Effector memory CD4-positive, alpha-beta T cell (primary cell): ENCODE results near the gene RBM47.

Experiments used
- DNase-seq, 3 donors: peaks; one replicate each; pipeline ENCODE4 v3.0.0-alpha.2; 2020
- H3K27ac ChIP-seq: 2 replicates; pipeline ENCODE4 v1.7.0; 2013; ENCODE audit warnings: mild to moderate bottlenecking, low read length, moderate library complexity; ENCODE audit not compliant: insufficient read depth, poor library complexity, severe bottlenecking
- H3K27me3 ChIP-seq: replicated peaks from 2 replicates; pipeline ENCODE4 v1.7.0; 2013; ENCODE audit warnings: mild to moderate bottlenecking, low read length; ENCODE audit not compliant: insufficient read depth, control insufficient read depth, poor library complexity, severe bottlenecking
- H3K36me3 ChIP-seq: 2 replicates; pipeline ENCODE4 v1.7.0; 2013; ENCODE audit warnings: mild to moderate bottlenecking, low read length, moderate library complexity; ENCODE audit not compliant: control insufficient read depth, insufficient read depth
- H3K4me1 ChIP-seq: 2 replicates; pipeline ENCODE4 v1.7.0; 2013; ENCODE audit warnings: low read length, mild to moderate bottlenecking; ENCODE audit not compliant: control insufficient read depth, insufficient read depth, poor library complexity, severe bottlenecking
- H3K4me3 ChIP-seq: 2 replicates; pipeline ENCODE4 v1.7.0; 2013; ENCODE audit warnings: low read length, low read depth, mild to moderate bottlenecking; ENCODE audit not compliant: insufficient read depth, poor library complexity, severe bottlenecking
- H3K9me3 ChIP-seq: 2 replicates; pipeline ENCODE4 v1.7.0; 2013; ENCODE audit warnings: mild to moderate bottlenecking, low read length, moderate library complexity; ENCODE audit not compliant: control insufficient read depth

The RBM47 gene

DNA sequence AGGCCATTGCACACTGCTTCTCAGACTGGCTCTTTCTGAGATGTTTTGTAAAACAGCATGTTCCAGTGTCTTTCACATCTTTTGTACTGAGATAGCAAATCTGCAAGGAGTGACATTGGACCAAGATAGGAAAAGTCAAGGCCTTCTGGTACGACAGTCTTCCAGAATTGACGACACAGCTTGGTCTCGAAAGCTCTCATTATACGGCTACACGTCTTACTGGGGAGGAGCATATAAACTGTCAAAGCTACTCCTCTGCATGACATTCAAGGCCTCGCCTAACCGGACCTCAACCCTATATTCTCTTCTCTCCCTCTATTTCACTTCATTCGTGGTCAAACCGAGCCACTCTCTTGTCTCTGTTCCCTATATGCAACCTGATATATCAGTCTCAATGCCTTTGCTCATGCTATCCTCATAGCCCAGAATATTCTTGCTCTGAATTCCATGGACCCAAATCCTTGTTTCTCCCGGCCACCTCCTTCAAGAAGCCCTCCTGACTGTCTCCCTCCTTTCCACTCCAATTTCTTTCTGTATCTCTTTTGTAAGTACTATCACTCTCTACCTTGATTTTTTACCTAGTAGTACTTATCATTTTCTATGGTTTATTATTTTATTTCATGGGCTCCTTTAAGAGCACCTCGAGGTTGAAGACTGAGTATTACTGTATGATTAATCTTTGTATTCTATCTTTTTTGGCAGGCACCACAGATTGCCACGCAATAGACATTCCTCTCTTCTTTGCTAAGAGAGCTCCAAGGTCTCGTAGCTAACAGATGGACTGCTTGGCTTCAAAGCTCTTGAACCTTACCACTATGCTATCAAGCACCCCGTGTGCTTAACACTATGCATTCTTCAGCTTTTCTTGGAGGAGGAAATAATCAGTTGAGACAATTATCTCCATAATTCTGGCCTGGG lies 35.1 kb downstream of the RBM47 start:
- no peaks in the 10 kb centered on the region for H3K4me1 ChIP-seq
- no peak for DNase-seq
- H3K9me3 ChIP-seq = no peaks in the 10 kb centered on the region
- H3K27me3 ChIP-seq = no peaks in the 10 kb centered on the region
- no peak overlapping the region for H3K27ac ChIP-seq
- H3K36me3 ChIP-seq = no peaks in the 10 kb centered on the region
- H3K4me3 ChIP-seq = no peak overlapping the region

DNA sequence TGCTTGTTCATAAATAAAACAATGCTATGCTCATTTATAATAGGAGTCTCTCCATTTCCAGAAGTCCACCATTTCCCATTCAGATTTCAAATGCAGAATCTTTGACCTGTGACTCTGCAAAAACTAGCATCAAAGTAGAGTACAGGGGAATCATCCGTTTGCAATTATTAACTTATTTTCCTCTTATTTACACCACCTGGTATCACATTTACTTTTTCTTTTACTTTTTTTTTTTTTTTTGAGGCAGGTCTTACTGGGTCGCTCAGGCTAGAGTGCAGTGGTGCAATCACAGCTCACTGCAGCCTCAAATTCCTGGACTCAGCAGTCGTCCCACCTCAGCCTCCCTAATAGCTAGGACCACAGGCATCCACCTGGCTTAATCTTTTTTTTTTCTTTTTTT lies 37.6 kb downstream of the RBM47 start:
- Histone ChIP-seq H3K27ac (no peak overlapping the region), H3K36me3 (no peaks in the 10 kb centered on the region), H3K4me3 (no peak overlapping the region), H3K9me3 (no peaks in the 10 kb centered on the region), H3K4me1 (no peaks in the 10 kb centered on the region), H3K27me3 (no peaks in the 10 kb centered on the region)
- DNase-seq = no peak

DNA sequence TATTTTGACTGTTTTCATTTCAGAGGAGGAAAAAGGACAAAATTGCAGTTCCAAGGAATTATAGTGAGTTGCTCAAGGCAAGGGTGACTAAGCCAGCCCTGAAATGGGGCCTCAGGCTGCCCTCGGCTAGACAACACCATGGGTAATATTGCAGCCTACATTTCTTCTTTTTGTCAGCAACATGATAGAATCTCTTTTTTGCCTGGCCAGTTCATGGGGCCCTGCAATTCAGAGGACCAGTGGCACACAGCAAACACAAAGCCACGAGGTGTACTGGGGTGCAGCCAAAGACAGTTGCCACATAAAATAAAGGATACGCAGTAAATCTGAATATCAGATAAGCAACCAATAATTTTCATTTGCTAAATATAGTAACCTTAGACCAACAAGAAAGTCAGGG lies 41.8 kb downstream of the RBM47 start:
- no peak for DNase-seq
- no peaks in the 10 kb centered on the region for H3K27me3 ChIP-seq
- no peaks in the 10 kb centered on the region for H3K36me3 ChIP-seq
- no peaks in the 10 kb centered on the region for H3K9me3 ChIP-seq
- H3K4me1 ChIP-seq = no peaks in the 10 kb centered on the region
- no peak overlapping the region for H3K27ac ChIP-seq
- H3K4me3 ChIP-seq = no peak overlapping the region

DNA sequence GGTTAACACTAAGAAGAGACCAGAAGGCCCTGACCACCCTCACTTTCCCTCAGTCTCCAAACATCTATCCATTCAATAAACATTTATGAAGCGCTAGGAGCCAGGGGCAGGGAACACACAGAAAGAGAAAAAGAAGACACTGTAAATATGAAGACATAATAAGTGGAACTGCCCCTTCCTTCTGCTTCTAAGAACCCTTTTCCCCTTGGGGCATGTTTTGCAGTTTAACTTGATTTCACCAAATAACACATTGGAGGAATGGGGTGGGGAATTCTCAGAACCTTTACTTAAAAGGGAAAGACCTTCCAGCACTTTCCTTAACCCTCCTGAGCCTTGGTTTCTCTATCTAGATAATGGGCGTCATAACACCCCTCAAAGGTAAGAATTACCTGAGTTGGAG lies 42.3 kb downstream of the RBM47 start:
- Histone ChIP-seq H3K27ac (no peak overlapping the region), H3K4me1 (no peaks in the 10 kb centered on the region), H3K9me3 (no peaks in the 10 kb centered on the region), H3K36me3 (no peaks in the 10 kb centered on the region), H3K27me3 (no peaks in the 10 kb centered on the region), H3K4me3 (no peak overlapping the region)
- no peak for DNase-seq

DNA sequence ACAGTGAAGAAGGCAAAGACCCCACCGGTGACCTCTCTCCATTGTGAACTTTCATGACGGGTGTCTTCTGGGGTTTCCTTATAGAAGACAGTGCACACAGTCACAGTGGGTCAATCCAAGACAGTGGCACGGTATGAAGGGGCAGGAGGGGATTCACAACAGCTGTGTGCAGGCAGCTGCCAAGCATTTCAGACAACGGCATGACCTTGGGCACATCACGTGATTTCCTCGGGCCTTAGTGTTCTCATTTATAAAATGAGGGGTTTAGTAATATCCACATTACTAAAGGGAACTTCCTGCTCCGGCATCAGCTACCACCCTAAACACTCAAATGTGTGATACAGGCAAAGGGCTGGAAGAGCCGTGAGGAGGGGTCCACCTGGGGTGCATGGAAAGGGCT lies 42.9 kb downstream of the RBM47 start:
- Histone ChIP-seq H3K4me3 (no peak overlapping the region), H3K36me3 (no peaks in the 10 kb centered on the region), H3K9me3 (no peaks in the 10 kb centered on the region), H3K27ac (no peak overlapping the region), H3K27me3 (no peaks in the 10 kb centered on the region), H3K4me1 (no peaks in the 10 kb centered on the region)
- DNase-seq = no peak

DNA sequence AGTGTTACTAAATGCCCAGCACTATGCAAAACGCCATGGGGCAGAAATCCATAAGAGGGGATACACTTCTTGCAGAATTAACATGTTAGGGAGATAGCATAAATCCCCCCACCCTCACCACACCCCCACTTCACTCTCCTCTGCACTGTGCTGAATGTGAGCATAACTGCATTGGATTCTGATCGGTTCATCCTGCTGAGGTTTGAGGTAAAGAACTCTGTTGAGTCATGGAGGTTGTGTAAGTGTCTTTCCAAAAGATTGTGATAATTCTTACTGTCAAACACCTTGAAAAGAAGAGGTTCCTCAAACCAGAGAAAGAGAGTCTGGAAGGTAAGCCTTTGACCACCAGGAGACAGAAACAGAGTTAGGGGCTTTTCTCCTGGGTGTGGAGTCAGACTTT lies 43.6 kb downstream of the RBM47 start:
- Histone ChIP-seq H3K9me3 (no peaks in the 10 kb centered on the region), H3K27ac (no peak overlapping the region), H3K27me3 (no peaks in the 10 kb centered on the region), H3K4me1 (no peaks in the 10 kb centered on the region), H3K4me3 (no peak overlapping the region), H3K36me3 (no peaks in the 10 kb centered on the region)
- no peak for DNase-seq

DNA sequence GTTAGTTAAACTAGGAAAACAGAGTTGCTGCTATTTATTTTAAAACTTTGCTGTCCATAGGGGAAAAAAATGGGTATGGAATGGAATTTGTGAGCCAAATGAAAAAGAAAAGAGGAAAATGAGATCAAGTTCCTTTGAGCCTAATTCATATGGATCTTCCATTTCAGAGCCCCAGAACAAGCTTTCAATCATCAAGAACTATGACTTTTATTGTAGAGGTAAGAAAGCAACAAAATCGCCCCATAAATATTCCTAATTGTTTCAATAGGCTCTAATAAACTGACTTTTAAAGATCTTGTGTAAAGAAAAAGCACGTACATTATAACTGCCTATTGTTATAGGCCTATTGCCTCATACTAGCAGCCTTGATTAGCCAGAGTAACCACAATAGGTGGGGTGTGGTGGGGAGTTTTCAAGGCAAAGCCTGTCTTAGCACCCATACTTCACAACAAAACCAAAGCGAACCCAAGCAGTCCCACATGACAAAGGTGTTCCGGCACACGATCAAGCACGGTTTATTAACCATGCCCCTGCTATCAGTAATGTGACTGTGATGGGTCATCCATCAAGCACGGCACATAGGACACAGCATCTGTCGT lies 44.4 kb downstream of the RBM47 start:
- Histone ChIP-seq H3K9me3 (no peaks in the 10 kb centered on the region), H3K27ac (no peak overlapping the region), H3K36me3 (no peaks in the 10 kb centered on the region), H3K4me1 (no peaks in the 10 kb centered on the region), H3K4me3 (no peak overlapping the region), H3K27me3 (no peaks in the 10 kb centered on the region)
- no peak for DNase-seq

DNA sequence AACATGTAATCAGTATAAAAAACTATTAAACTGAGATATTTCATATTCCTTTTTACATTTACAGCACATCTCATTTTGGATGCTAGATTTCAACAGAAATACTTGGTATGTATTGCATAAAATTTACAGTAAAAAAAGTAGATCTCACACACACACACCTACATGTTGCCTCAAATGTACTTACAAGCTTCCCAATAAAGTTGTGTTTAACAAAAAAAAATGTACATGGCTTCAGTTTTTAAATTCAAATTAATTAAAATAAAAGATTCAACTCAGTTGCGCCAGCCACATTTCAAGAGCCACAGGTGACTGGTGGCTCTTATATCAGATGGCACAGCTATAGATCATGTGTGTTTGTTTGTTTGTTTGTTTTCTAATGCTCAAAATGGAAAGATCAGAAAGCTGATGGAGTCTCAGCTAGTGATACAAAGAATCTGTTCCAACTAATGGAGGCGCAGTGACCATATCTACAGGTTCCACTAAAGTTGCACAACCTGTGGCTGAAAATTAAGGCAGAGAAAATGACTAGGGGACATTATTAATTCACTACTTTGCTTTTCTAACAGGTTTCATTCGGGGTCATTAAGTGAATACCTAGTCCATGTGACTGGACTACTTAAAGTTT lies 45.0 kb downstream of the RBM47 start:
- Histone ChIP-seq H3K4me3 (no peak overlapping the region), H3K9me3 (no peaks in the 10 kb centered on the region), H3K36me3 (no peaks in the 10 kb centered on the region), H3K27me3 (no peaks in the 10 kb centered on the region), H3K27ac (no peak overlapping the region), H3K4me1 (no peaks in the 10 kb centered on the region)
- no peak for DNase-seq

DNA sequence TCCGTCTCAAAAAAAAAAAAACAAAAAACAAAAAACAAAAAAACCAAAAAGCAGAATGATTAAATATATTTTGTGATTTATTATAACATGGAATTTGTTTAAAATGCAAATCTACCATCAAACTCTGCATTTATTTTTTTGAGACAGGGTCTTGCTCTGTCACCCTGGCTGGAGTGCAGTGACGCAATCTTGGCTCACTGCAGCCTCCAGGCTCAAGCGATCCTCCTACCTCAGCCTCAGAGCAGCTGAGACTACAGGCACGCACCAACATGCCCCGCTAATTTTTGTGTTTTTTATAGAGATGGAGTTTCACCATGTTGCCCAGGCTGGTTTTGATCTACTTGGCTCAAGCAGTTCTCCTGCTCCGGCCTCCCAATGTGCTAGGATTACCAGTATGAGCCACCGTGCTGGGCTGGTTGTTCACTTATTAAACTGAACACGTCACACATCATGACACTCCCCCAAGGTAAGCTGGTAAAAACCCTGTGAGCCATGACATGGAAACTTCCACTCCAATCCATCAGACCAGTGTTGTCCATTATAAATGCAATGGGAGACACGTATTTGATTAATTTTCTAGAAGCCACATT lies 45.7 kb downstream of the RBM47 start:
- no peaks in the 10 kb centered on the region for H3K27me3 ChIP-seq
- H3K4me3 ChIP-seq = no peak overlapping the region
- H3K27ac ChIP-seq = no peak overlapping the region
- no peaks in the 10 kb centered on the region for H3K4me1 ChIP-seq
- DNase-seq = no peak
- H3K36me3 ChIP-seq = no peaks in the 10 kb centered on the region
- no peaks in the 10 kb centered on the region for H3K9me3 ChIP-seq

DNA sequence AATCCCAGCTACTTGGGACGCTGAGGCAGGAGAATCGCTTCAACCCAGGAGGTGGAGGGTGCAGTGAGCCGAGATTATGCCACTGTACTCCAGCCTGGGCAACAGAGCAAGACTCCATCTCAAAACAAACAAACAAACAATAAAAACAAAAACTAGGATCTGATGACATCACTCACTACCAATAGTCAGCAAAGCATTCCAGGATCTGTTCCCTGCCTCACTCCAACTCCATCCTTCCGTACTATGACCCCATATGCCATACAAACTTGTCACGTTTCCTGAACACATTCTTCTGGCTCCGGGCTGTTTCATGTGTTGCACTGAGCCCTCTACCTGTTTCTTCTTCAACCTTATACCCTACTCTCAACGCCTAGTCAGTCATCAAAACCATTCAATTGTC lies 47.3 kb downstream of the RBM47 start:
- H3K27me3 ChIP-seq = no peaks in the 10 kb centered on the region
- no peak overlapping the region for H3K27ac ChIP-seq
- no peak overlapping the region for H3K4me3 ChIP-seq
- no peaks in the 10 kb centered on the region for H3K9me3 ChIP-seq
- no peaks in the 10 kb centered on the region for H3K4me1 ChIP-seq
- H3K36me3 ChIP-seq = no peaks in the 10 kb centered on the region
- no peak for DNase-seq
